SK-N-SH (cell line): ENCODE data around the gene EVI5. TPM values are rescaled to one million over a fixed set of nuclear protein-coding genes. Genes with fewer than 3 reads are reported as not detected.
A peak's percentile ranks its signal among the peaks of the same experiment; 100 is the strongest.

Experiments used
- CTCF ChIA-PET: fragments of 300-600, 350-600 bp; formaldehyde crosslinking; extraction: SDS; loops from one replicate; lab custom pipeline; 2021; lab: Yijun Ruan, JAX
- POLR2A ChIA-PET: fragments of 350-600 bp; sonication (Branson Sonifier 250); formaldehyde crosslinking; extraction: SDS; loops from one replicate; lab custom pipeline; 2020; ENCODE audit warnings: antibody characterized with exemption, inconsistent platforms; lab: Yijun Ruan, JAX
- DNase-seq: peaks from one replicate; pipeline ENCODE4 v3.0.0; 2012
- H2AFZ ChIP-seq: fragments of 200-600 bp; sonication (generic); 2 replicates; pipeline ENCODE4 v1.8.1; 2016; ENCODE audit warnings: antibody characterized with exemption, mild to moderate bottlenecking, low read depth
- H3F3A ChIP-seq: fragments of 200-600 bp; sonication (generic); replicated peaks from 2 replicates; pipeline ENCODE3; 2016; ENCODE audit warnings: antibody characterized with exemption, mild to moderate bottlenecking; ENCODE audit not compliant: insufficient read depth
- H3K27ac ChIP-seq, 2 experiments: fragments of 200-500 bp in 1 of 2; fragments of 200-600 bp in 1 of 2; sonication (Bioruptor generic) in 1 of 2; sonication (generic), shearing (Covaris generic) in 1 of 2; 2 replicates each; pipeline versions ENCODE4 v1.5.1 to v1.6.1; 2014 to 2016; ENCODE audit warnings: low read depth in 2 of 2, inconsistent platforms in 1 of 2, low read length in 1 of 2, mild to moderate bottlenecking in 1 of 2, mixed read lengths in 1 of 2
- H3K27me3 ChIP-seq: fragments of 200-600 bp; sonication (generic), shearing (Covaris generic); 2 replicates; pipeline ENCODE4 v1.6.1; 2016; ENCODE audit warnings: mixed run types; ENCODE audit not compliant: insufficient read depth
- H3K36me3 ChIP-seq, 2 experiments: fragments of 200-500 bp in 1 of 2; fragments of 200-600 bp in 1 of 2; sonication (Bioruptor generic) in 1 of 2; sonication (generic) in 1 of 2; replicated peaks in 1 of 2; 2 replicates each; pipeline versions ENCODE3 to v1.5.1; 2014 to 2016; ENCODE audit warnings: low read length in 1 of 2, mild to moderate bottlenecking in 1 of 2; ENCODE audit not compliant: insufficient read depth in 2 of 2, control insufficient read depth in 1 of 2
- H3K4me1 ChIP-seq, 2 experiments: fragments of 200-500 bp in 1 of 2; fragments of 200-600 bp in 1 of 2; sonication (Bioruptor generic) in 1 of 2; sonication (generic), shearing (Covaris generic) in 1 of 2; 2 replicates each; pipeline versions ENCODE4 v1.5.1 to v1.6.1; 2014 to 2016; ENCODE audit warnings: low read depth in 1 of 2, low read length in 1 of 2, mixed run types in 1 of 2; ENCODE audit not compliant: insufficient read depth in 2 of 2, control insufficient read depth in 1 of 2
- H3K4me2 ChIP-seq: fragments of 200-600 bp; sonication (generic), shearing (Covaris generic); 2 replicates; pipeline ENCODE4 v1.6.1; 2017; ENCODE audit warnings: mixed run types
- H3K4me3 ChIP-seq, 2 experiments: fragments of 200-500 bp in 1 of 2; fragments of 200-600 bp in 1 of 2; sonication (Bioruptor generic) in 1 of 2; sonication (generic), shearing (Covaris generic) in 1 of 2; 2 replicates each; pipeline versions ENCODE4 v1.5.1 to v1.8.1; 2014 to 2016; ENCODE audit warnings: low read depth in 2 of 2, inconsistent platforms in 1 of 2, low read length in 1 of 2, mild to moderate bottlenecking in 1 of 2, mixed read lengths in 1 of 2, moderate library complexity in 1 of 2
- H3K79me2 ChIP-seq: fragments of 200-600 bp; sonication (generic); 2 replicates; pipeline ENCODE4 v1.8.1; 2017; ENCODE audit warnings: mild to moderate bottlenecking; ENCODE audit not compliant: insufficient read depth
- H3K9ac ChIP-seq: fragments of 200-600 bp; sonication (generic); 2 replicates; pipeline ENCODE4 v1.6.1; 2017; ENCODE audit warnings: mixed run types
- H3K9me2 ChIP-seq: fragments of 200-600 bp; sonication (generic); 2 replicates; pipeline ENCODE4 v1.6.1; 2017; ENCODE audit warnings: mixed run types
- H3K9me3 ChIP-seq: fragments of 200-600 bp; sonication (generic); 2 replicates; pipeline ENCODE4 v1.6.1; 2017; ENCODE audit warnings: mixed run types, mild to moderate bottlenecking, moderate library complexity
- H4K20me1 ChIP-seq: fragments of 200-600 bp; sonication (generic); 2 replicates; pipeline ENCODE4 v1.6.1; 2017; ENCODE audit warnings: mild to moderate bottlenecking, mixed run types; ENCODE audit not compliant: insufficient read depth
- ELF1 ChIP-seq: IDR thresholded peaks from 2 replicates; pipeline ENCODE4 v1.4.0; 2012
- FOSL2 ChIP-seq: IDR thresholded peaks from 2 replicates; pipeline ENCODE4 v1.4.0; 2012; ENCODE audit warnings: low read depth, mild to moderate bottlenecking, moderate library complexity, borderline replicate concordance
- GABPA ChIP-seq: IDR thresholded peaks from 2 replicates; pipeline ENCODE4 v1.4.0; 2012; ENCODE audit warnings: low read depth, mild to moderate bottlenecking
- RAD21 ChIP-seq: IDR thresholded peaks from 2 replicates; pipeline ENCODE4 v1.6.1; 2012; ENCODE audit warnings: mild to moderate bottlenecking, low read length
- RXRA ChIP-seq: IDR thresholded peaks from 2 replicates; pipeline ENCODE4 v1.4.0; 2012; ENCODE audit warnings: low read depth, mild to moderate bottlenecking, borderline replicate concordance
- TEAD4 ChIP-seq: IDR thresholded peaks from 2 replicates; pipeline ENCODE4 v1.4.0; 2012; ENCODE audit warnings: mild to moderate bottlenecking, borderline replicate concordance; ENCODE audit not compliant: insufficient read depth
- WGBS: methylation state at CpG from one replicate; pipeline ENCODE4 v1.1.6; 2017; ENCODE audit warnings: low lambda C conversion rate; 5-methylcytosine and 5-hydroxymethylcytosine counted together
- polyA plus RNA-seq, 3 experiments: library from polyadenylated mRNA; depleted of rRNA; stranded (reverse); fragments of >200 nt; gene quantifications; 2 replicates each; pipeline ENCODE4 v1.2.3, GENCODE V29; 2012
- TF ChIP-seq, protein P1 (sequence below): IDR thresholded peaks from 2 replicates; pipeline ENCODE4 v1.6.1; 2012; ENCODE audit warnings: mild to moderate bottlenecking, low read depth, low read length, moderate library complexity
- TF ChIP-seq, protein P2 (sequence below): IDR thresholded peaks from 2 replicates; pipeline ENCODE4 v1.4.0; 2012; ENCODE audit warnings: low read depth, borderline replicate concordance

EVI5 gene
- polyA plus RNA-seq, 1 of the 3 experiments (the other 2 are of a cell fraction) = 5.7 TPM

DNA sequence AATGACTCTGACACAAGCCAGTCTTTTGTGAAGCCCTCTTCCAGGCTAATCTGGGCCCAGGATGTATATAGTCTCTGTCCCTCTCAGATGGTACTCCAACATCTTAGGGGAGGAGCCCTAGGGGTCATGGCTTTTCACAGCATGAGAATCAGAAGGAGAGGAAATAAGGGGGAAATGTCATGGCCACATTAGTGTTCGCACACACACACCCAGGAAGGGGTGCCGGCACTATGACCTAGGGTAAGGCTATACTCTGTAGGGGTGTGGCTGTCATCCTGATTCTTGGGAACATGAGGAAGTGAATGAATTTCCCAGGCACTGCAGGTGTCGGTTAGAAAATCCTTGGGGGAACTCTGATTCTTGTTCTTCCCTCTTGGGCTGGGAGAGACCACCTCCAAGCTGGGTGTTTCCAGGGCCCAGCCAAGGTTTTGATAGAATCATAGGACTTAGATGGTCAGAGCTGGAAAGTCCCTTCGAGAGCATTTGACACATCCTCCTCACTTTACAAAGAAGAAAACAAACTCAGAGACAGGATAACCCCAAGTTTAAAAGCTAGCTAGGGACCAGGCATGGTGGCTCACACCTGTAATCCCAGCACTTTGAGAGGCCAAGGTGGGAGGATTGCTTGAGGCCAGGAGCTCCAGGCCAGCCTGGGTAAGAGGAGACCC, 320.2 kb downstream of the EVI5 start:
- no peak overlapping the region for H3K4me2 ChIP-seq
- TF ChIP-seq FOSL2 = no peak
- TF ChIP-seq, protein P1, sequence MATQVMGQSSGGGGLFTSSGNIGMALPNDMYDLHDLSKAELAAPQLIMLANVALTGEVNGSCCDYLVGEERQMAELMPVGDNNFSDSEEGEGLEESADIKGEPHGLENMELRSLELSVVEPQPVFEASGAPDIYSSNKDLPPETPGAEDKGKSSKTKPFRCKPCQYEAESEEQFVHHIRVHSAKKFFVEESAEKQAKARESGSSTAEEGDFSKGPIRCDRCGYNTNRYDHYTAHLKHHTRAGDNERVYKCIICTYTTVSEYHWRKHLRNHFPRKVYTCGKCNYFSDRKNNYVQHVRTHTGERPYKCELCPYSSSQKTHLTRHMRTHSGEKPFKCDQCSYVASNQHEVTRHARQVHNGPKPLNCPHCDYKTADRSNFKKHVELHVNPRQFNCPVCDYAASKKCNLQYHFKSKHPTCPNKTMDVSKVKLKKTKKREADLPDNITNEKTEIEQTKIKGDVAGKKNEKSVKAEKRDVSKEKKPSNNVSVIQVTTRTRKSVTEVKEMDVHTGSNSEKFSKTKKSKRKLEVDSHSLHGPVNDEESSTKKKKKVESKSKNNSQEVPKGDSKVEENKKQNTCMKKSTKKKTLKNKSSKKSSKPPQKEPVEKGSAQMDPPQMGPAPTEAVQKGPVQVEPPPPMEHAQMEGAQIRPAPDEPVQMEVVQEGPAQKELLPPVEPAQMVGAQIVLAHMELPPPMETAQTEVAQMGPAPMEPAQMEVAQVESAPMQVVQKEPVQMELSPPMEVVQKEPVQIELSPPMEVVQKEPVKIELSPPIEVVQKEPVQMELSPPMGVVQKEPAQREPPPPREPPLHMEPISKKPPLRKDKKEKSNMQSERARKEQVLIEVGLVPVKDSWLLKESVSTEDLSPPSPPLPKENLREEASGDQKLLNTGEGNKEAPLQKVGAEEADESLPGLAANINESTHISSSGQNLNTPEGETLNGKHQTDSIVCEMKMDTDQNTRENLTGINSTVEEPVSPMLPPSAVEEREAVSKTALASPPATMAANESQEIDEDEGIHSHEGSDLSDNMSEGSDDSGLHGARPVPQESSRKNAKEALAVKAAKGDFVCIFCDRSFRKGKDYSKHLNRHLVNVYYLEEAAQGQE = no peak
- TF ChIP-seq GABPA = no peak
- no peak for TF ChIP-seq RXRA
- H3K27ac ChIP-seq = no peak overlapping the region
- H3K4me3 ChIP-seq = no peak overlapping the region
- ChIA-PET CTCF (no interaction called here), POLR2A (no interaction called here)
- H3K27me3 ChIP-seq = no peaks in the 10 kb centered on the region; the same call in 1 of the 2 replicates
- H3K36me3 ChIP-seq = no peaks in the 10 kb centered on the region
- H3K79me2 ChIP-seq = no peaks in the 10 kb centered on the region
- no peak for DNase-seq
- WGBS = 67% methylated on average over 4 of the region's 4 CpGs
- no peaks in the 10 kb centered on the region for H4K20me1 ChIP-seq
- H3K9ac ChIP-seq = no peak overlapping the region
- no peak overlapping the region for H2AFZ ChIP-seq
- no peaks in the 10 kb centered on the region for H3K9me2 ChIP-seq
- H3F3A ChIP-seq = no peaks in the 10 kb centered on the region
- no peaks in the 10 kb centered on the region for H3K9me3 ChIP-seq
- H3K4me1 ChIP-seq = no peaks in the 10 kb centered on the region

DNA sequence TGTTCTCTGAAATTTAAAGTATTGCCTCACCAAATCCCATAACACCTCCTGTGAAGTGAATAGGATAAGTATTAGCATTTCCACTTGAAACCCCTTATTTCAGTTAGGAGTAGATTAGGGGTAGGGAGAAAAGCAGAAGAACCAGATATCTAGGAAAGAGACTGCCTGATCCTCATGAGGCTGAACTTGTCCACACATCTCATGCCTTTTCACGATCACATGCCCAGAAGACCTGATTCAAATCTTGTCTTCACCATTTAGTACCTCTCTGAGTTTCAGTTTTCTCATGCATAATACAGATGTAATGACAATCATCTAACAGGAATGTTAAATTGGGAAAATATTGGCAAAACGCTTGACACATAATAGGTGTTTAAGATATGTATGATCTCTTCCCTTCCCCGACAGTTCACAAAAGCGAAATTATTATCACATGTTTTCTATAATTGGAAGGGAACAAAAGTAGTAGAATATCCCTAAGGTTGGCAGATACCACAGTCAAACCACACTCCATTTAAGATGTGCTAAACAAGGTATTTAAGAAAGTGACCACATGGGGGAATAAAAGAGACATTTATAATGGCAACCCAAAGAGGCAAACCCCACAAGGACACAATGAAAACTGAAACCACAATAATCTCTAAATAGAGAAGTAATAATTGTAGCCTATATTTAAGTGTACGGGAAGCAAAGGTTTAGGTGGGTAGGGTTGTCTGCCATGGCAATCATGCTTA, 323.4 kb downstream of the EVI5 start:
- CTCF ChIA-PET = no interaction called here
- 43% methylated on average over 5 of the region's 5 CpGs for WGBS

More for the DNA sequence above, 323.4 kb downstream of the EVI5 start:
- Histone ChIP-seq H3K27me3 (no peaks in the 10 kb centered on the region; the same call in 1 of the 2 replicates), H3K27ac (no peak overlapping the region), H3K4me2 (no peak overlapping the region), H3F3A (no peaks in the 10 kb centered on the region), H3K9me2 (no peaks in the 10 kb centered on the region), H4K20me1 (no peaks in the 10 kb centered on the region), H3K9me3 (no peaks in the 10 kb centered on the region), H2AFZ (no peak overlapping the region), H3K4me3 (no peak overlapping the region), H3K4me1 (no peaks in the 10 kb centered on the region), H3K36me3 (no peaks in the 10 kb centered on the region), H3K9ac (no peak overlapping the region), H3K79me2 (no peaks in the 10 kb centered on the region)
- POLR2A ChIA-PET = no interaction called here
- 0 out of 2 replicates have a peak, but pooled peaks have one; percentile 13 for TF ChIP-seq RAD21
- no peak for TF ChIP-seq ELF1
- TF ChIP-seq, protein P2, sequence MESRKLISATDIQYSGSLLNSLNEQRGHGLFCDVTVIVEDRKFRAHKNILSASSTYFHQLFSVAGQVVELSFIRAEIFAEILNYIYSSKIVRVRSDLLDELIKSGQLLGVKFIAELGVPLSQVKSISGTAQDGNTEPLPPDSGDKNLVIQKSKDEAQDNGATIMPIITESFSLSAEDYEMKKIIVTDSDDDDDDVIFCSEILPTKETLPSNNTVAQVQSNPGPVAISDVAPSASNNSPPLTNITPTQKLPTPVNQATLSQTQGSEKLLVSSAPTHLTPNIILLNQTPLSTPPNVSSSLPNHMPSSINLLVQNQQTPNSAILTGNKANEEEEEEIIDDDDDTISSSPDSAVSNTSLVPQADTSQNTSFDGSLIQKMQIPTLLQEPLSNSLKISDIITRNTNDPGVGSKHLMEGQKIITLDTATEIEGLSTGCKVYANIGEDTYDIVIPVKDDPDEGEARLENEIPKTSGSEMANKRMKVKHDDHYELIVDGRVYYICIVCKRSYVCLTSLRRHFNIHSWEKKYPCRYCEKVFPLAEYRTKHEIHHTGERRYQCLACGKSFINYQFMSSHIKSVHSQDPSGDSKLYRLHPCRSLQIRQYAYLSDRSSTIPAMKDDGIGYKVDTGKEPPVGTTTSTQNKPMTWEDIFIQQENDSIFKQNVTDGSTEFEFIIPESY = no peak
- TF ChIP-seq TEAD4 = no peak
- DNase-seq = no peak
